Colonic mucosa (tissue), 4 donors: ENCODE measurements around the gene PC. TPM values are rescaled to one million over a fixed set of nuclear protein-coding genes. Genes with fewer than 3 reads are reported as not detected.
"Not testable (repeated sequence)": the region's sequence is repeated elsewhere in the genome, so short reads cannot be mapped to it uniquely, and the experiment has no call there.

Experiments used
- DNase-seq: peaks from one replicate; pipeline ENCODE4 v3.0.0-alpha.2; 2020
- H3K27ac ChIP-seq: fragments of 200-600 bp; one replicate; pipeline ENCODE4 v1.8.0; 2021
- H3K27me3 ChIP-seq: fragments of 200-600 bp; one replicate; pipeline ENCODE4 v1.8.0; 2021
- H3K36me3 ChIP-seq: fragments of 200-600 bp; one replicate; pipeline ENCODE4 v1.8.0; 2021
- H3K4me1 ChIP-seq: fragments of 200-600 bp; one replicate; pipeline ENCODE4 v1.8.0; 2021; ENCODE audit warnings: mild to moderate bottlenecking
- H3K4me3 ChIP-seq: fragments of 200-600 bp; one replicate; pipeline ENCODE4 v1.8.0; 2021
- H3K9ac ChIP-seq, 2 donors: one replicate each; pipeline ENCODE4 v1.7.0; 2013; ENCODE audit warnings: control low read depth in 2 of 2, low read depth in 2 of 2, low read length in 2 of 2
- H3K9me3 ChIP-seq: fragments of 200-600 bp; one replicate; pipeline ENCODE4 v1.8.0; 2021
- intact Hi-C: fragments of 100-400 bp; cut with DNase I; formaldehyde crosslinking; loops from one replicate; pipeline ENCODE4 v1.14.1; 2022
- total RNA-seq, 2 donors: library from RNA; stranded (reverse); fragmentation: NEBNext Ultra II Directional in 1 of 2; extraction: Animal tissue kit (Norgen Biotek cat#: 25700) in 1 of 2; gene quantifications; one replicate each; pipeline ENCODE4 v1.2.1, GENCODE V29; 2021
- TF ChIP-seq, protein P1 (sequence below): fragments of 200-600 bp; IDR thresholded peaks from one replicate; pipeline ENCODE4 v1.8.0; 2022; ENCODE audit warnings: antibody characterized with exemption, mild to moderate bottlenecking
- donor health status: healthy.
- donor health status: DM: no; HTN: no; CAD: no.
- donor health status: DM: no; HTN: no; CAD: no.

The PC gene
- total RNA-seq, 2 donors from 2014 or later, result 47.7 to 60.1 TPM

DNA sequence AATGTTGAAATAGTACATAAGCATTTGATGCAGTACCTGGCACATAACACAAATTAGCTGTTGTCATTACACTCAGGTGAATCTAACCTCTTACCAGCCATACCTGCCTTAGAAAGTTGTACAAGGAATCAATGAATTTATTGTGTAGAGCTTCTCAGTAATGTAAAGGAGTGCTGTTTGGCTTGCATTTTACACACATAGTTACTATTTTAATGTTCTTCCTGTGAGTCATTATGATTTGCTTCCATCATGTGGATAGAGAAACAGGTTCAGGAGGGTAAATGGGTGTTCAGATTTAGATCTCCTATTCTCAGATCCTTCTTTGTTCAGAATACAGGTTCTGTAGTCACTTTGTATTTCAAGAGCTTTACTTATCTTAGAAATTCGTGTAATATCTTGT lies 142.5 kb downstream of the PC start:
- no peaks in the 10 kb centered on the region for H3K36me3 ChIP-seq
- TF ChIP-seq, protein P1, sequence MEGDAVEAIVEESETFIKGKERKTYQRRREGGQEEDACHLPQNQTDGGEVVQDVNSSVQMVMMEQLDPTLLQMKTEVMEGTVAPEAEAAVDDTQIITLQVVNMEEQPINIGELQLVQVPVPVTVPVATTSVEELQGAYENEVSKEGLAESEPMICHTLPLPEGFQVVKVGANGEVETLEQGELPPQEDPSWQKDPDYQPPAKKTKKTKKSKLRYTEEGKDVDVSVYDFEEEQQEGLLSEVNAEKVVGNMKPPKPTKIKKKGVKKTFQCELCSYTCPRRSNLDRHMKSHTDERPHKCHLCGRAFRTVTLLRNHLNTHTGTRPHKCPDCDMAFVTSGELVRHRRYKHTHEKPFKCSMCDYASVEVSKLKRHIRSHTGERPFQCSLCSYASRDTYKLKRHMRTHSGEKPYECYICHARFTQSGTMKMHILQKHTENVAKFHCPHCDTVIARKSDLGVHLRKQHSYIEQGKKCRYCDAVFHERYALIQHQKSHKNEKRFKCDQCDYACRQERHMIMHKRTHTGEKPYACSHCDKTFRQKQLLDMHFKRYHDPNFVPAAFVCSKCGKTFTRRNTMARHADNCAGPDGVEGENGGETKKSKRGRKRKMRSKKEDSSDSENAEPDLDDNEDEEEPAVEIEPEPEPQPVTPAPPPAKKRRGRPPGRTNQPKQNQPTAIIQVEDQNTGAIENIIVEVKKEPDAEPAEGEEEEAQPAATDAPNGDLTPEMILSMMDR, result no peak
- no peak for DNase-seq
- H3K4me3 ChIP-seq, result no peak overlapping the region
- H3K4me1 ChIP-seq, result no peaks in the 10 kb centered on the region
- no peak overlapping the region for H3K9ac ChIP-seq
- no peaks in the 10 kb centered on the region for H3K27me3 ChIP-seq
- no peaks in the 10 kb centered on the region for H3K9me3 ChIP-seq
- intact Hi-C loops, result no loop called here
- H3K27ac ChIP-seq, result no peak overlapping the region

DNA sequence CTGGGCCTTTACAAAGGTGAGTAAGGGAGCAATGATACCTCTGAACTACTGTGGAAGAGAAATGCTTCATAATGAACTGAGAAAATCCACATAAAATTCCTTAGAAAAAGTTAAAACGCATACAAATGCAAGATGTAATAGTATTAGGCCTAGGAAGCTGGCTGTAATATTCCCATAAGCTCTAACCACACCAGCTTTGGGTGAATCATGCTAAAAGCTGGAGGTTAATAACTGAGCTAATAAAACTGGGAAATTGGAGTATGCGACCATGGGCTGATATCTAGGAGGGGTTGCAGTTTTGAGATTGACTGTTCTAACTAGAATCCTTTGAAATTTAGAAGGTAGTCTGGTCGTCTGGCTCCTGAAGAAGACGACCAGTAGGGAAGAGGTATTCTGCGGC lies 143.5 kb downstream of the PC start:
- H3K9ac ChIP-seq, result no peak overlapping the region

GRCh38 chr11:66810576-66811185 lies 147.5 kb downstream of the PC start:
- no peaks in the 10 kb centered on the region for H3K4me1 ChIP-seq
- no peak overlapping the region for H3K4me3 ChIP-seq
- intact Hi-C loops, result no loop called here
- no peaks in the 10 kb centered on the region for H3K36me3 ChIP-seq
- H3K9ac ChIP-seq, result no peak overlapping the region
- no peaks in the 10 kb centered on the region for H3K27me3 ChIP-seq
- no peak for DNase-seq
- TF ChIP-seq, protein P1, result no peak
- H3K27ac ChIP-seq, result no peak overlapping the region
- H3K9me3 ChIP-seq, result no peaks in the 10 kb centered on the region

More for the DNA sequence above, 143.5 kb downstream of the PC start:
- TF ChIP-seq, protein P1, result no peak
- no peak overlapping the region for H3K27ac ChIP-seq
- DNase-seq, result no peak
- intact Hi-C loops, result no loop called here
- no peak overlapping the region for H3K4me3 ChIP-seq
- no peaks in the 10 kb centered on the region for H3K27me3 ChIP-seq
- no peaks in the 10 kb centered on the region for H3K36me3 ChIP-seq
- no peaks in the 10 kb centered on the region for H3K4me1 ChIP-seq
- no peaks in the 10 kb centered on the region for H3K9me3 ChIP-seq

GRCh38 chr11:66809592-66809991 lies 148.6 kb downstream of the PC start:
- no peak for DNase-seq
- Histone ChIP-seq H3K4me3 (no peak overlapping the region), H3K36me3 (no peaks in the 10 kb centered on the region), H3K9ac (no peak overlapping the region), H3K27me3 (no peaks in the 10 kb centered on the region), H3K4me1 (no peaks in the 10 kb centered on the region), H3K9me3 (no peaks in the 10 kb centered on the region), H3K27ac (no peak overlapping the region)
- intact Hi-C loops, result no loop called here
- TF ChIP-seq, protein P1, result no peak

GRCh38 chr11:66800720-66801428 lies 157.3 kb downstream of the PC start:
- no peaks in the 10 kb centered on the region for H3K9me3 ChIP-seq
- no peak overlapping the region for H3K27ac ChIP-seq
- intact Hi-C loops, result no loop called here
- no peaks in the 10 kb centered on the region for H3K27me3 ChIP-seq
- no peak overlapping the region for H3K9ac ChIP-seq
- no peaks in the 10 kb centered on the region for H3K4me1 ChIP-seq
- DNase-seq, result no peak
- no peak overlapping the region for H3K4me3 ChIP-seq
- no peaks in the 10 kb centered on the region for H3K36me3 ChIP-seq
- TF ChIP-seq, protein P1, result no peak

GRCh38 chr11:66799815-66800214 lies 158.4 kb downstream of the PC start:
- intact Hi-C loops, H3K9ac ChIP-seq, H3K9me3 ChIP-seq, DNase-seq, H3K4me1 ChIP-seq, H3K36me3 ChIP-seq, H3K27ac ChIP-seq, H3K4me3 ChIP-seq, H3K27me3 ChIP-seq: not testable (repeated sequence)
